Activated CD4-positive, alpha-beta T cell treated with anti-CD3 and anti-CD28 coated beads, Interleukin-2, Interleukin-6, amounts not matched to agents 100 ng/mL and 50 ng/mL, durations not matched to agents 16 hours and 8 hours (primary cell): ENCODE results near the gene ATG10.
"Not testable (repeated sequence)": the region's sequence is repeated elsewhere in the genome, so short reads cannot be mapped to it uniquely, and the experiment has no call there.

Experiments
- DNase-seq: peaks from one replicate; pipeline ENCODE4 v3.0.0-alpha.2; 2020

Gene ATG10

GRCh38 chr5:82139837-82140236, 168.0 kb downstream of the ATG10 start:
- DNase-seq, result not testable (repeated sequence)

GRCh38 chr5:82142217-82142841, 170.5 kb downstream of the ATG10 start:
- no peak for DNase-seq

- no peak for DNase-seq
Observed at GRCh38 chr5:82142928-82143577, 171.2 kb downstream of the ATG10 start.

- DNase-seq, result no peak
Observed at GRCh38 chr5:82147860-82148573, 176.2 kb downstream of the ATG10 start.

- DNase-seq, result no peak
Observed at GRCh38 chr5:82149434-82149833, 177.6 kb downstream of the ATG10 start.

- DNase-seq, result no peak
Observed at GRCh38 chr5:82150559-82150958, 178.7 kb downstream of the ATG10 start.

- no peak for DNase-seq
Observed at GRCh38 chr5:82151204-82151603, 179.4 kb downstream of the ATG10 start.

GRCh38 chr5:82151662-82152061, 179.8 kb downstream of the ATG10 start:
- DNase-seq, result no peak

- no peak for DNase-seq
Observed at GRCh38 chr5:82152978-82153481, 181.2 kb downstream of the ATG10 start.

GRCh38 chr5:82154776-82155175, 183.0 kb downstream of the ATG10 start:
- no peak for DNase-seq

GRCh38 chr5:82155305-82155704, 183.5 kb downstream of the ATG10 start:
- no peak for DNase-seq

- no peak for DNase-seq
Observed at GRCh38 chr5:82156874-82157273, 185.1 kb downstream of the ATG10 start.

GRCh38 chr5:82158755-82159413, 187.1 kb downstream of the ATG10 start:
- no peak for DNase-seq

GRCh38 chr5:82160948-82161347, 189.1 kb downstream of the ATG10 start:
- DNase-seq, result no peak

- DNase-seq, result no peak
Observed at GRCh38 chr5:82162573-82162972, 190.8 kb downstream of the ATG10 start.

GRCh38 chr5:82163452-82164175, 191.8 kb downstream of the ATG10 start:
- DNase-seq, result no peak

- no peak for DNase-seq
Observed at GRCh38 chr5:82164176-82164976, 192.6 kb downstream of the ATG10 start.

GRCh38 chr5:82164977-82165713, 193.3 kb downstream of the ATG10 start:
- DNase-seq, result no peak

GRCh38 chr5:82165740-82166530, 194.1 kb downstream of the ATG10 start:
- DNase-seq, result peak; percentile 52

GRCh38 chr5:82167372-82167935, 195.6 kb downstream of the ATG10 start:
- no peak for DNase-seq
